Measurements from ENCODE around the gene ALOX12B.
A peak's percentile ranks its signal among the peaks of the same experiment; 100 is the strongest.

Gene ALOX12B

GRCh38 chr17:8122924-8123694 is 35.6 kb upstream of the ALOX12B start:
- peak overlapping the region; percentile 99 to 100 for H3K27ac Mint-ChIP-seq
- H3K9me3 Mint-ChIP-seq, result peaks cover 5% of the 10 kb centered on the region in 2 donors
- H3K27me3 Mint-ChIP-seq, result peaks cover 19 to 76% of the 10 kb centered on the region in 2 donors
- ATAC-seq (replicated peaks) (no peak), DNase-seq (peak in 1 of 3 experiments; percentile 36)
- H3K36me3 Mint-ChIP-seq (ENCODE audit: insufficient read depth), result peaks cover 68% of the 10 kb centered on the region
- peaks cover 69 to 75% of the 10 kb centered on the region in 2 donors for H3K4me1 Mint-ChIP-seq (ENCODE audit: low read depth in 2 of 2)
- H3K4me3 Mint-ChIP-seq, result peak overlapping the region; percentile 91 to 92

- H3K4me3 Mint-ChIP-seq, result peak overlapping the region; percentile 91 to 92
- H3K4me1 Mint-ChIP-seq (ENCODE audit: low read depth in 2 of 2), result peaks cover 76 to 82% of the 10 kb centered on the region in 2 donors
- H3K27me3 Mint-ChIP-seq, result peaks cover 19 to 81% of the 10 kb centered on the region in 2 donors
- H3K27ac Mint-ChIP-seq, result no peak overlapping the region
- ATAC-seq (replicated peaks) (no peak), DNase-seq (no peak)
- peaks cover 73% of the 10 kb centered on the region for H3K36me3 Mint-ChIP-seq (ENCODE audit: insufficient read depth)
- H3K9me3 Mint-ChIP-seq, result peaks cover 5% of the 10 kb centered on the region in 2 donors
Measured at GRCh38 chr17:8122422-8122923, 35.0 kb upstream of the ALOX12B start.

DNA sequence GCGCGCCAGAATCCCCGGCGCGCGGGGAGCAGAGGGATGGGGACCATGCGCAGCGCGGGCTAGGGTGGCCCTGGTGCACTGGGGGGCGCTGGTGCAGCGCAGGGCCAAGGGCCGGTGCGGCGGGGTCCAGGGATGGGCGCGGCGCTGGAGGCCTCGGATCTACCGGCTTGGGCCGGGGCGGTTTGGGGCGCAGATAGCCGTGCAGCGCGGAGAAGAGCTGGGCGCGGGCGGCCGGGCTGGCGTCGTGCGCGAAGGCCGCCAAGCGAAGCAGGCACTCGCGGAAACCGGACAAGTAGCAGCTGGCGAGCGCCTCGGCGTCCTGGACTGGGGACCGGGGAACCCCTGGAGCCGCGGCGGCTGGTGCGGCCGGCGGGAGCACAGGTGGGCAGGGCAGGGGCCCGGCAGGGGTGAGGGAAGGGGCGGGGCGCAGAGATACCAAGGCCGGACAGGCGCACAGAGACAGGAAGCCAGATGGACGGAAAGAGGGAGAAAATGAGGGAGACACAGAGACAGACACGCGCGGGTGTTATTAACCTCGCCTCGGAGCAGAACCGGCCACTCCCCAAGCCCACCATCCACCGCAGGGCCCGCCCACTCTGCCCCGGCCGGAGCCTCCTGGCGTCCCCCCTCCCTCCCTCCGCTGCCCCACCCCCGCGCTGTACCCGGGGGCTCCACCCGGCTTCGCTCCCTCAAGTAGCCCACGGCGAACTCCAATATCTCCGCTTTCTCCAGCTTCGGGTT is 34.3 kb upstream of the ALOX12B start:
- DNase-seq, result peak in 1 of 3 experiments; percentile 43
- H3K9me3 Mint-ChIP-seq, result peaks cover 5% of the 10 kb centered on the region in 2 donors
- no peak overlapping the region for H3K27ac Mint-ChIP-seq

GRCh38 chr17:8121407-8121680 is 33.8 kb upstream of the ALOX12B start:
- Mint-ChIP-seq H3K4me3 (peak overlapping the region; percentile 91 to 92), H3K9me3 (peaks cover 5% of the 10 kb centered on the region in 2 donors), H3K27ac (peak overlapping the region; percentile 100), H3K36me3 (ENCODE audit: insufficient read depth) (peaks cover 69% of the 10 kb centered on the region), H3K27me3 (peaks cover 19 to 82% of the 10 kb centered on the region in 2 donors), H3K4me1 (ENCODE audit: low read depth in 2 of 2) (peaks cover 68 to 74% of the 10 kb centered on the region in 2 donors)
- no peak for ATAC-seq (replicated peaks)
- no peak for DNase-seq

More for the DNA sequence above, 34.3 kb upstream of the ALOX12B start:
- Mint-ChIP-seq H3K27me3 (peaks cover 19 to 78% of the 10 kb centered on the region in 2 donors), H3K4me3 (peak overlapping the region; percentile 91 to 92), H3K36me3 (ENCODE audit: insufficient read depth) (peaks cover 71% of the 10 kb centered on the region), H3K4me1 (ENCODE audit: low read depth in 2 of 2) (peaks cover 71 to 78% of the 10 kb centered on the region in 2 donors)
- ATAC-seq (replicated peaks), result no peak

GRCh38 chr17:8120520-8121406 is 33.2 kb upstream of the ALOX12B start:
- Mint-ChIP-seq H3K4me1 (ENCODE audit: low read depth in 2 of 2) (peaks cover 65 to 68% of the 10 kb centered on the region in 2 donors), H3K27ac (peak overlapping the region; percentile 100), H3K27me3 (peaks cover 22 to 87% of the 10 kb centered on the region in 2 donors)

GRCh38 chr17:8119581-8120519 is 32.3 kb upstream of the ALOX12B start:
- H3K4me3 Mint-ChIP-seq, result peak overlapping the region; percentile 91 to 92
- H3K27ac Mint-ChIP-seq, result peak overlapping the region; percentile 100
- H3K4me1 Mint-ChIP-seq (ENCODE audit: low read depth in 2 of 2), result peaks cover 57 to 61% of the 10 kb centered on the region in 2 donors
- peaks cover 3 to 5% of the 10 kb centered on the region in 2 donors for H3K9me3 Mint-ChIP-seq
- DNase-seq (peak; percentile 86 to 89 (median 88)), ATAC-seq (replicated peaks) (peak; percentile 66)
- peaks cover 25 to 87% of the 10 kb centered on the region in 2 donors for H3K27me3 Mint-ChIP-seq
- peaks cover 54% of the 10 kb centered on the region for H3K36me3 Mint-ChIP-seq (ENCODE audit: insufficient read depth)

More at GRCh38 chr17:8120520-8121406, 33.2 kb upstream of the ALOX12B start:
- Mint-ChIP-seq H3K36me3 (ENCODE audit: insufficient read depth) (peaks cover 63% of the 10 kb centered on the region), H3K4me3 (peak overlapping the region; percentile 91 to 92), H3K9me3 (peaks cover 5% of the 10 kb centered on the region in 2 donors)
- ATAC-seq (replicated peaks) (peak; percentile 14), DNase-seq (peak in 2 of 3 experiments; percentile 46 to 62)

GRCh38 chr17:8118769-8119580 is 31.5 kb upstream of the ALOX12B start:
- Mint-ChIP-seq H3K4me3 (peak overlapping the region; percentile 91 to 92), H3K27ac (peak overlapping the region; percentile 100), H3K9me3 (peaks cover 3 to 5% of the 10 kb centered on the region in 2 donors), H3K27me3 (peaks cover 34 to 87% of the 10 kb centered on the region in 2 donors), H3K4me1 (ENCODE audit: low read depth in 2 of 2) (peaks cover 49 to 52% of the 10 kb centered on the region in 2 donors), H3K36me3 (ENCODE audit: insufficient read depth) (peaks cover 47% of the 10 kb centered on the region)
- ATAC-seq (replicated peaks) (peak; percentile 64), DNase-seq (peak; percentile 75 to 87 (median 80))

DNA sequence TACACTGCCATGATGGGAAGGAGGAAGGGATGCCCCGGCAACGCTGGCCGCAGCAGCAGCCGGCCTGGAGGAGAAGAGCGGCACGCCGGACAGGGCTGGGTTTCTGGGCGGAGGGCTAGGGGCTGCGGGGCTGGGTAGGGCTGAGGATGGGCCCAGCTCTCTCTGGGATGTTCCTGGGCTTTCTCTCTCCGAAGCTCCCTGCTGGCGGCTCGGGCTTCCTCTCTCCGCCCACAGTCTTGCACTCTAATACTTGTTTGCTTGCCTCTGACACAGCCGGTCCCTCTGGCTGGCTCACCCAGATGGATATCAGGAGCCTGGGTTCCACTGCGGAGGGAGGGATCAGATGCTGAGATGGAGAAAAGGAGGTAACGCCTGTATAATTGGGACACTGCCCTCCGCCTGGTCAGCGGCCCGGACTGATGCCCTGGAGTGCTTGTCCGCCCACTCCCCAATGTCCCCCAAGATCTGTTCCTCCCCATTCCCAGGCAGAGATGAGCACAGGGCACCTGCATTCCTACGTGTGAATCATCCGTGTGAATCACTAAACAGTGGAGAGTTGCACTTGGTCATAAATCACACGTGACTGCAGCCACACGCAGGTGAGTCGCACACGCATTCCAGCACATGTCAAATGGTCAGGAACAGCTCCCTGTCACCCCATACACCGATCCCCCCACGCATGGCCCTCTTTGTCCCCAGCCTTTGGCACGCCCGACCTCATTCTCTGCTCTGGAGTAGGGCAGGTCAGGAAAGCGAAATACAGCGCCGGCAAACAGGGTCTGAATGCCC is 30.7 kb upstream of the ALOX12B start, which contains the start of gene ALOXE3:
Gene ALOXE3, minus strand, starts transcription at position 535 of the 789 bp plus-strand sequence. Its CDS starts 524 bp downstream, at position 11.
- Mint-ChIP-seq H3K4me1 (ENCODE audit: low read depth in 2 of 2) (peaks cover 41 to 44% of the 10 kb centered on the region in 2 donors), H3K9me3 (peaks cover 3 to 5% of the 10 kb centered on the region in 2 donors), H3K27ac (peak within 1 kb of the TSS; percentile 100), H3K4me3 (peak within 1 kb of the TSS; percentile 91 to 92), H3K36me3 (ENCODE audit: insufficient read depth) (peaks cover 44% of the 10 kb centered on the region), H3K27me3 (peaks cover 40 to 87% of the 10 kb centered on the region in 2 donors)
- no peak for DNase-seq
- ATAC-seq (replicated peaks), result peak; percentile 1

GRCh38 chr17:8117367-8117979 is 30.0 kb upstream of the ALOX12B start:
- Mint-ChIP-seq H3K36me3 (ENCODE audit: insufficient read depth) (peaks cover 42% of the 10 kb centered on the region), H3K27me3 (peaks cover 45 to 87% of the 10 kb centered on the region in 2 donors), H3K9me3 (peaks cover 3 to 5% of the 10 kb centered on the region in 2 donors), H3K4me1 (ENCODE audit: low read depth in 2 of 2) (peaks cover 36 to 39% of the 10 kb centered on the region in 2 donors), H3K4me3 (peak overlapping the region; percentile 91 to 92), H3K27ac (peak overlapping the region in 1 of 2 donors; percentile 100)
- no peak for ATAC-seq (replicated peaks)
- DNase-seq, result no peak

GRCh38 chr17:8116776-8117175 is 29.3 kb upstream of the ALOX12B start:
- no peak overlapping the region for H3K27ac Mint-ChIP-seq
- peaks cover 45 to 92% of the 10 kb centered on the region in 2 donors for H3K27me3 Mint-ChIP-seq
- peaks cover 40% of the 10 kb centered on the region for H3K36me3 Mint-ChIP-seq (ENCODE audit: insufficient read depth)
- peaks cover 35 to 36% of the 10 kb centered on the region in 2 donors for H3K4me1 Mint-ChIP-seq (ENCODE audit: low read depth in 2 of 2)
- peaks cover 3 to 5% of the 10 kb centered on the region in 2 donors for H3K9me3 Mint-ChIP-seq
- peak overlapping the region in 1 of 2 donors; percentile 92 for H3K4me3 Mint-ChIP-seq
- no peak for DNase-seq
- ATAC-seq (replicated peaks), result no peak

Data from effector memory CD8-positive, alpha-beta T cell (primary cell).